ENCODE measurements around the gene IRF7. TPM values are rescaled to one million over a fixed set of nuclear protein-coding genes. Genes with fewer than 3 reads are reported as not detected.

Gene IRF7
- total RNA-seq, 1 donor from 2014 or later: 75.4 TPM

DNA sequence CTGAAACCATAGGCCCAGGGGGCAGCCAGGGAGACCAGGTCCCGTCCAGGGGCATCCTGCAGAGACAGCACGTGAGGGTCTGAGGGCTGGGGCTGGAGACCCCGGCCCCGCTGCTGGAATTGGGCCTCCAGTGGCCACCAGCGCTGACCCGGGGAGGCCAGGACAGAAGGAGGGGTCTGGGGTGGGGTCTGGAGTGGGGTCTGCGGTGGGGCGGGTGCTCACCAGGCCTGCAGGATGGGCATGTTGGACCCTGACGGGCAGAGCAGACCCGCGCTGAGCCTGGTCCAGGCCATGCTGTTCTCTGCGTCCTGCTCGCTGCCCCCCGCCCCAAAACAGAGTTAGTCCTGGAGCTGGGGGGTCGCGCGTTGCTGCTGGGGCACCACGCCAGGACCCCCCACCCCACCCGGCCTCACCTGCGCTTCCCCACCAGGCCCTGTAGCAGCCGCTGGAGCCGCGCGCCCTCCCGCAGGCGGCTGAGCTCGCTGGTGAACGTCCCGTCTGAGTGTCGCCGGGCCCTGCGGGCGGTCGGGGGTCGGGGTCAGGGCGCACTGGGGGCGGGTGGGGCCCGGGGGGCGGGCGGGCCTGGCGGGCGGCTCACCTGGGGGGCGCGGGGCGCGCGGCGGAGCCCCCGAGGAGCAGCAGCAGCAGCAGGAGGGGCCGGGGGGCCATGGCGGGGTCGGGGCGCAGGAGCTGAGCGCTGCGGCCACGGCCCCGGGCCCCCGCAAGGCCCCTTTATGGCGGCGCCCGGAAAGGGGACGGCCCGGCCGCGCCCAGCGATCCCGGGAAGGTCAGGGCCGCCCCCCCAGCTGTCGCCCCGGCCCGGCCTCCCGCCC lies 10.9 kb upstream of the IRF7 start, which contains the start of gene SCT:
Gene SCT (minus strand): TSS at position 707 of the 833 bp plus-strand sequence. CDS start 38 bp downstream, at position 669.
- H3K27me3 Mint-ChIP-seq (ENCODE audit: low read depth, unreplicated experiment): no peaks in the 10 kb centered on the region
- peaks cover 9% of the 10 kb centered on the region for H3K36me3 Mint-ChIP-seq (ENCODE audit: low read depth, unreplicated experiment)
- H3K9ac ChIP-seq (ENCODE audit: low read length): no peak within 1 kb of the TSS
- no peak within 1 kb of the TSS for H3K27ac ChIP-seq (ENCODE audit: low read depth, low read length)
- peak; percentile 76 for TF ChIP-seq EZH2 (IDR thresholded peaks at IDR 0.05; ENCODE audit: insufficient read depth, low read length)
- TF ChIP-seq, protein P1, sequence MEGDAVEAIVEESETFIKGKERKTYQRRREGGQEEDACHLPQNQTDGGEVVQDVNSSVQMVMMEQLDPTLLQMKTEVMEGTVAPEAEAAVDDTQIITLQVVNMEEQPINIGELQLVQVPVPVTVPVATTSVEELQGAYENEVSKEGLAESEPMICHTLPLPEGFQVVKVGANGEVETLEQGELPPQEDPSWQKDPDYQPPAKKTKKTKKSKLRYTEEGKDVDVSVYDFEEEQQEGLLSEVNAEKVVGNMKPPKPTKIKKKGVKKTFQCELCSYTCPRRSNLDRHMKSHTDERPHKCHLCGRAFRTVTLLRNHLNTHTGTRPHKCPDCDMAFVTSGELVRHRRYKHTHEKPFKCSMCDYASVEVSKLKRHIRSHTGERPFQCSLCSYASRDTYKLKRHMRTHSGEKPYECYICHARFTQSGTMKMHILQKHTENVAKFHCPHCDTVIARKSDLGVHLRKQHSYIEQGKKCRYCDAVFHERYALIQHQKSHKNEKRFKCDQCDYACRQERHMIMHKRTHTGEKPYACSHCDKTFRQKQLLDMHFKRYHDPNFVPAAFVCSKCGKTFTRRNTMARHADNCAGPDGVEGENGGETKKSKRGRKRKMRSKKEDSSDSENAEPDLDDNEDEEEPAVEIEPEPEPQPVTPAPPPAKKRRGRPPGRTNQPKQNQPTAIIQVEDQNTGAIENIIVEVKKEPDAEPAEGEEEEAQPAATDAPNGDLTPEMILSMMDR (IDR thresholded peaks at IDR 0.05; ENCODE audit: insufficient read depth, low read depth, low read length): no peak
- no peak for FAIRE-seq
- DNase-seq (ENCODE audit: low read depth): no peak
- H2AFZ ChIP-seq (ENCODE audit: low read depth, low read length): no peak within 1 kb of the TSS
- H3K36me3 ChIP-seq (ENCODE audit: insufficient read depth, low read length): no peaks in the 10 kb centered on the region
- H3K4me3 ChIP-seq (ENCODE audit: insufficient read depth, low read depth, low read length): no peak within 1 kb of the TSS
- no peaks in the 10 kb centered on the region for H3K79me2 ChIP-seq (ENCODE audit: insufficient read depth, low read length)
- peak within 1 kb of the TSS; percentile 78 for H3K4me2 ChIP-seq (ENCODE audit: low read length)
- peak within 1 kb of the TSS; percentile 98 for H3K27ac Mint-ChIP-seq (ENCODE audit: unreplicated experiment)
- peaks cover 2% of the 10 kb centered on the region for H3K27me3 ChIP-seq (ENCODE audit: insufficient read depth, low read length)
- H3K4me1 Mint-ChIP-seq (ENCODE audit: low read depth, unreplicated experiment): peaks cover 23% of the 10 kb centered on the region
- H3K9me3 Mint-ChIP-seq (ENCODE audit: unreplicated experiment): peaks cover 4% of the 10 kb centered on the region
- peak within 1 kb of the TSS; percentile 34 for H3K4me3 Mint-ChIP-seq (ENCODE audit: unreplicated experiment)
- H4K20me1 ChIP-seq (ENCODE audit: insufficient read depth, low read length): peaks cover 5% of the 10 kb centered on the region
- no peaks in the 10 kb centered on the region for H3K9me3 ChIP-seq (ENCODE audit: insufficient read depth, low read depth, low read length)
- H3K4me1 ChIP-seq (ENCODE audit: insufficient read depth, low read length): peaks cover 15% of the 10 kb centered on the region

DNA sequence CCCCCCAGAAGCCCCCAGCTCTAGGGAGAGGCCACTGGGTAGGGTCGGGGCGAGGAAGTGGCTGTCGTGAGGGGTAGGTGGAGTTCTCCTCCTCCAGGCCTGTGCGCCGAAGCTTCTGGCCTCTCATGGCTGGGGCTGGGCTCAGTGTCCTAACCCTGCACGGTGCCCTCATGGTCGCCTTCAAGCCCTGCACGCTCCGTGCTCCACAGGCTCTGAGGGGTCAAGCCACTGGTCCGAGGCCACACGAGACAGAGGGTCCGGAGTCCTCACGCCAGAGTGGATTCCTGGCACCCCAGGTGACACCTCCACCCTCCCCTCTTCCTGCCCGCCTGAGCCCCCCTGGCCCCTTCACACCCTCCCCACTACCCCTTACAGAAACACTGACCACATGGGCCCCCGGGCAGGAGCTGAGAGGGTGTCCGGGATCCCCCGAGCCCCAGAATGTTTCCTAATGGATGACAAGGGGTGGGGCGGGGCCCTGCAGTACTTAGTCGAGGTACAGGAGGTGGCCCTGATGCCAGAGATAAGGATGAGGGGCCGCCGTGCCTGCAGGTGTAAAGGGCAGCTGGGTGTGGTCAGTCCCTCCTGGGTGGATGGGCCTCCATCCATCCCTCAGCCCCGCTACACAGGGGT lies 10.0 kb upstream of the IRF7 start:
- DNase-seq (ENCODE audit: low read depth): no peak
- H3K4me2 ChIP-seq (ENCODE audit: low read length): no peak overlapping the region
- peaks cover 22% of the 10 kb centered on the region for H3K4me1 Mint-ChIP-seq (ENCODE audit: low read depth, unreplicated experiment)
- no peak overlapping the region for H3K27ac ChIP-seq (ENCODE audit: low read depth, low read length)
- no peak overlapping the region for H3K27ac Mint-ChIP-seq (ENCODE audit: unreplicated experiment)
- TF ChIP-seq, protein P1 (IDR thresholded peaks at IDR 0.05; ENCODE audit: insufficient read depth, low read depth, low read length): no peak
- TF ChIP-seq EZH2 (IDR thresholded peaks at IDR 0.05; ENCODE audit: insufficient read depth, low read length): no peak
- no peak overlapping the region for H2AFZ ChIP-seq (ENCODE audit: low read depth, low read length)
- H3K27me3 Mint-ChIP-seq (ENCODE audit: low read depth, unreplicated experiment): no peaks in the 10 kb centered on the region
- no peak overlapping the region for H3K9ac ChIP-seq (ENCODE audit: low read length)
- no peaks in the 10 kb centered on the region for H3K79me2 ChIP-seq (ENCODE audit: insufficient read depth, low read length)
- FAIRE-seq: no peak
- H3K27me3 ChIP-seq (ENCODE audit: insufficient read depth, low read length): peaks cover 2% of the 10 kb centered on the region
- H3K36me3 Mint-ChIP-seq (ENCODE audit: low read depth, unreplicated experiment): peaks cover 9% of the 10 kb centered on the region
- H3K4me1 ChIP-seq (ENCODE audit: insufficient read depth, low read length): peaks cover 15% of the 10 kb centered on the region
- peaks cover 4% of the 10 kb centered on the region for H3K9me3 Mint-ChIP-seq (ENCODE audit: unreplicated experiment)
- H3K4me3 ChIP-seq (ENCODE audit: insufficient read depth, low read depth, low read length): no peak overlapping the region
- H4K20me1 ChIP-seq (ENCODE audit: insufficient read depth, low read length): peaks cover 5% of the 10 kb centered on the region
- H3K4me3 Mint-ChIP-seq (ENCODE audit: unreplicated experiment): no peak overlapping the region
- H3K9me3 ChIP-seq (ENCODE audit: insufficient read depth, low read depth, low read length): no peaks in the 10 kb centered on the region
- H3K36me3 ChIP-seq (ENCODE audit: insufficient read depth, low read length): no peaks in the 10 kb centered on the region

Data from astrocyte (in vitro differentiated cells and primary cell).